Measurements from ENCODE around the gene NCKIPSD.

Gene NCKIPSD

GRCh38 chr3:48644898-48645760 is 40.6 kb downstream of the NCKIPSD start:
- no peak for DNase-seq

GRCh38 chr3:48642605-48643004 is 43.1 kb downstream of the NCKIPSD start:
- no peak for DNase-seq

GRCh38 chr3:48641396-48641795 is 44.3 kb downstream of the NCKIPSD start:
- no peak for DNase-seq

GRCh38 chr3:48639944-48640606 is 45.6 kb downstream of the NCKIPSD start:
- no peak for DNase-seq

- no peak for DNase-seq
Measured at GRCh38 chr3:48637305-48637704, 48.4 kb downstream of the NCKIPSD start.

- no peak for DNase-seq
Measured at GRCh38 chr3:48636149-48636655, 49.5 kb downstream of the NCKIPSD start.

GRCh38 chr3:48635222-48636021 is 50.3 kb downstream of the NCKIPSD start, which contains the start of gene SLC26A6:
Gene SLC26A6 (minus strand): TSS chr3:48635461. CDS start chr3:48635393, 68 bp downstream.
- peak; percentile 93 for DNase-seq

DNA sequence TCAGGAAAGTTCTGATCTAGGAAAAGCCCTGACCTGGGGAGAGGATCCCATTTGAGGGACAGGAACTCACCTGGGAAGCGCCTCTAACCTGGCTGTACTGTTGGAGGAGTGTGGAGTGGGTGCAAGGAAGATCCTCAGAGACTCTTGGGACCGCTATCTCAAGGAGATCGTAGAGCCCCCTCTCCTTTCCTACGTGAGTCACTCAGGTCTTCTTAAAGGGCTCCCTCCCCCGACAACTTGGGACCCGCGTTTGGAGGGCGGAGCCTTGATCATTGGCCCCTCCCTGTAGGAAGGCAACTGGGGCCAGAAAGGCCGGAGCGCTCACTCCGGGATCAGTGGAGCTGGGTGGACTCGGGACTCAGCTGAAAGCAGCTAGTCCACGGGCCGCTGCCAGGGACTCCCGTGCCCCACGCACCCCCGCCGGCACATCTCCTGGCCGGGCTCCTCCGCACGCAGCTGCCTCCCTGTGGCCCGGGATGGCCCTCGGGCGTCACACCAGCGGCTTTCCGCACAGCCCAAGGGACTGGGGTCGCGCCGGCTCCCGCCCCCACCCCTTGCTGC is 51.0 kb downstream of the NCKIPSD start:
- DNase-seq = no peak

GRCh38 chr3:48633743-48634142 is 52.0 kb downstream of the NCKIPSD start:
- DNase-seq = no peak

- DNase-seq = no peak
Measured at GRCh38 chr3:48633256-48633655, 52.5 kb downstream of the NCKIPSD start.

DNA sequence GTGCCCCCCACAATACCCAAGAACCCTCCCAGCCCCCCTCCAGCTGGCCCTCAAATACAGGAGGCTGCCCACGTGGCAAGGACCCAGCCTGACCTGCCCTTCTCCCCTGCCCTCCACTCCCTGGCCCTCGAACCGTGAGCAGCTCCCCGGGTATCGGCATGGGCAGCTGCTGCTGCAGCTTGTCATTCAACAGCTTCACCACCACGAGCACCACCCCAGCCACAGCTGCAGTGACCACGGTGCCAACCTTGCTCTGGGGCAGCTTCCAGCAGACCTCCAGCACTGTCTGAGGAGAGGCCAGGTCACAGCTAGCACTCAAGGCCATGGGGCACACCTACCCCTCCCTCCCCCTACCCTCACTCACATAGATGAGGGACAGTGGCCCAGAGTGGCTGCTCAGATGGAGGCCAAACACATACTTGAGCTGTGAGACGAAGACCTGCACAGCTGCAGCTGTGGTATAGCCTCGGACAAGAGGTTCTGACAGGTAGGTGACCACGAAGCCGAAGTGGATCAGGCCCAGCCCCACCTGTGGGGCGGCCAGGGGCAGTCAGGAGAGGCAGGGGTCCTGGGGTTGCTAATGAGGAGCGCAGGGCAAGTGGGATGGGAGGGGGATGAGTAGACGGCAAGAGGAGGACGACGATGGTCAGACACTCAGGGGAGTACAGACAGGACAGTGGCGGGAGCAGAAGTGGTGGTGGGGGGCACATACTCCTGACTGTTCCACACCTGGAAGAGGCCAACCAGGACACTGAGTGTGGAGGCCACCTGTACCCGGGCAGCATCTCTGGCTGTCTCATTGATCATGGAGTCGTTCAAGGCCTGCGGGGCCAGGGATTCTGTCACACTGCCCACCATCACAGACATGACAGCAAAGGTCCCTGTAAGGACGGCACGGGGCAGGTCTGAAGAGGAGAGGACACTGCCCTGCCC is 53.9 kb downstream of the NCKIPSD start:
- no peak for DNase-seq

- DNase-seq = no peak
Measured at GRCh38 chr3:48630833-48631232, 54.9 kb downstream of the NCKIPSD start.

- DNase-seq = no peak
Measured at GRCh38 chr3:48630407-48630806, 55.3 kb downstream of the NCKIPSD start.

DNA sequence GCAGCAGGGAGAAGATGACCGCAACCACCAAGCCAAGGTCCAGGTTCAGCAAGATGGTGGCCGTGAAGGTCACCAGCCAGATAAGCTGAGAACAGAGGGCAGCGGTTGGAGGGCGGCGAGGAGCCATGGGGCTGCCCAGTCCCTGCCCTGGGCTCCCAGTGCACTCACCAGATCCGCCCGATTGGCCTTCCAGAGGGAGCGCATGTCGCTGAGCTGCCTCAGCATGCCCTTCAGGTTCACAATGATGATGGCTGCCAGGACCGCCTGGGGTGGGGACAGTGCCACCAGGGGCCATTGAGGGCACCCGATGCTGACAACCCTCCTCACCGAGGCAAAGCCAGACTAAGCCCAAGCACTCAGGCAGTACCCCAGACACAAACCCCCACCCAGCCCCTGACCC is 55.8 kb downstream of the NCKIPSD start:
- no peak for DNase-seq

- DNase-seq = no peak
Measured at GRCh38 chr3:48628277-48629017, 57.3 kb downstream of the NCKIPSD start.

DNA sequence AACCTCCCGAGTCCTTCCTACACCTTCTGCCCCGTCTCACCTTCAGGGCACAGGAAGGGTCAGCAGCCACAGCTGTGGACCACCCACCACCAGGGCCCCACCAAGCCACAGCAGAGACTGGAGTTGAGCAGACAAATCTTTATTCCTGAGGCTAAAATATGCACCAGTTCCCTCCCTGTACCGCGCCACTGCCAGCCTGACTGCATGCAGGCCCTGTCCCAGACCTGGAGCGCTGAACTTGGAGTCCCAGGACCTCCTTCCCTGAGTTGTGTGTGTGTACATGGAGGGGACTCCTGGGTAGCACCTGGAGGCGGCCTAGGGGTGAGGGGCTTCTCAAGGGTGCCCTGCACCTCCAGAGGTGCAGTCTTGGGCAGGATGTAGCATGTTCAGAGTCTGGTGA is 60.1 kb downstream of the NCKIPSD start:
- no peak for DNase-seq

DNA sequence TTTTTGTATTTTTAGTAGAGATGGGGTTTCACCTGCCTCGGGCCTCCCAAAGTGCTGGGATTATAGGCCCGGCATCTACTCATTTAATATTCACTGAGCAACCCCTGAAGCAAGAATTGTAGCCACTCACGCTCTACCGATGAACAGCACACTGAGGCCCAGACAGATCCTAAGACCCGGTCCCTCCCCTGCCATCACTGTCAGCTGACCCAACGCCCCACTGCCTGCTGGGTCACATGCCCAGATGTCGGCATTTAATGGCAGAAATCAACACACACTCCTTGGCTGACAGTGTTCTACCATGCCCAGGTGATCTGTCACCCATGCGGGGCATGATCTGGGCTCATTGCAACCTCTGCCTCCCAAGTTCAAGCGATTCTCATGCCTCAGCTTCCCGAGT is 60.9 kb downstream of the NCKIPSD start:
- no peak for DNase-seq

DNA sequence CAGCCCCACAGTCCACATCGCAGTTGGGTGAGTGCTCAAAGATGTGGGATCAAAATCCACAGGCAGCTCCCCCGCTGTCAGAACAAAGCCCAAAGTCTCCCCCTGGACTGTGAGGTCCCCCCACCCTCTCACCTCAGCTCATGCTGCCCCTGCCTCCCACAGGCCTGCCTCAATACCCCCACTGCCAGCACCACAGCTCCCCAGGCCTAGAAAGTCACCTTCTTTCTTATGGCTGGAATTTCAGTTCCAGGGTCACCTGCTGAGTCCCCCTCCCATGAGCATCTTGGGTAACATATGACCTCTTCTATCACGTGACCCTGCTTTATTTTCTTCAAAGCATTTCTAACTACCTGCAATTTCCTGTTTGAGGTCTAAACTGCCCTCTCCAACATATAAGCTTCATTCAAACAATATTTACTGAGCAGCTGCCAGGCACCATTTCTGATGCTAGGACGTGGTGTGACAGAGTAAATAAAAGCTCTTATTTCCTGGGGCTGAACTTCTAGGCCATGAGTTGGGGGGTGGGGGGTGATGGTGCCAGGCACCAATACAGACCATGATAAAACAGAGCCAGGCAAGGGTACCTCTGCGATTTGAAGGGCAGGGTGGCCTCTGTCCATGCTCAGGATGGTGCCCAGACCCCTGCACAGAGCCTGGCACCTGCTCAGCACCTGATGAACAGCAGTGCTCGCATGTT is 61.7 kb downstream of the NCKIPSD start:
- DNase-seq = no peak
